Stomach smooth muscle (tissue), 2 donors: Measurements from ENCODE around the gene SHANK3.
A peak's percentile ranks its signal among the peaks of the same experiment; 100 is the strongest.

Source experiments
- H3K27ac ChIP-seq: one replicate; pipeline ENCODE4 v1.7.0; 2013; ENCODE audit warnings: mild to moderate bottlenecking, low read length, inconsistent platforms
- H3K27me3 ChIP-seq, 2 donors: one replicate each; pipeline ENCODE4 v1.7.0; 2013; ENCODE audit warnings: low read length in 2 of 2; ENCODE audit not compliant: insufficient read depth in 2 of 2, control insufficient read depth in 1 of 2
- H3K36me3 ChIP-seq, 2 donors: one replicate each; pipeline ENCODE4 v1.7.0; 2013; ENCODE audit warnings: low read length in 2 of 2; ENCODE audit not compliant: control insufficient read depth in 2 of 2, insufficient read depth in 2 of 2
- H3K4me1 ChIP-seq: one replicate; pipeline ENCODE4 v1.7.0; 2013; ENCODE audit warnings: low read length; ENCODE audit not compliant: control insufficient read depth, insufficient read depth
- H3K4me3 ChIP-seq, 2 donors: one replicate each; pipeline ENCODE4 v1.7.0; 2013; ENCODE audit warnings: low read length in 2 of 2
- H3K9ac ChIP-seq, 2 donors: one replicate each; pipeline ENCODE4 v1.7.0; 2013; ENCODE audit warnings: low read length in 2 of 2, mild to moderate bottlenecking in 1 of 2
- H3K9me3 ChIP-seq, 2 donors: one replicate each; pipeline ENCODE4 v1.7.0; 2013; ENCODE audit warnings: low read length in 2 of 2; ENCODE audit not compliant: control insufficient read depth in 2 of 2
- donor health status: healthy.
- donor health status: Pancreatic carcinoma.

The SHANK3 gene

GRCh38 chr22:50694766-50695420, 22.3 kb downstream of the SHANK3 start:
- Histone ChIP-seq H3K36me3 (no peaks in the 10 kb centered on the region), H3K9ac (no peak overlapping the region), H3K9me3 (no peaks in the 10 kb centered on the region), H3K4me1 (peaks cover 21% of the 10 kb centered on the region), H3K27ac (no peak overlapping the region), H3K27me3 (peaks cover 2 to 3% of the 10 kb centered on the region in 2 donors), H3K4me3 (no peak overlapping the region)

- Histone ChIP-seq H3K27me3 (peaks cover 2 to 3% of the 10 kb centered on the region in 2 donors), H3K9me3 (no peaks in the 10 kb centered on the region), H3K36me3 (no peaks in the 10 kb centered on the region), H3K4me1 (peaks cover 21% of the 10 kb centered on the region), H3K9ac (no peak overlapping the region), H3K27ac (no peak overlapping the region), H3K4me3 (no peak overlapping the region)
These were observed 23.0 kb downstream of the SHANK3 start for GRCh38 chr22:50695421-50696250.

- peak overlapping the region in 1 of 2 donors; percentile 64 for H3K4me3 ChIP-seq
- H3K9me3 ChIP-seq: no peaks in the 10 kb centered on the region
- H3K9ac ChIP-seq: no peak overlapping the region
- H3K27ac ChIP-seq: no peak overlapping the region
- H3K36me3 ChIP-seq: no peaks in the 10 kb centered on the region
- H3K4me1 ChIP-seq: peaks cover 21% of the 10 kb centered on the region
- peaks cover 2 to 3% of the 10 kb centered on the region in 2 donors for H3K27me3 ChIP-seq
These were observed 23.7 kb downstream of the SHANK3 start for GRCh38 chr22:50696251-50696798.

GRCh38 chr22:50696799-50697561, 24.4 kb downstream of the SHANK3 start:
- peak overlapping the region; percentile 57 to 64 for H3K4me3 ChIP-seq
- no peaks in the 10 kb centered on the region for H3K9me3 ChIP-seq
- H3K27me3 ChIP-seq: peaks cover 2 to 3% of the 10 kb centered on the region in 2 donors
- peaks cover 24% of the 10 kb centered on the region for H3K4me1 ChIP-seq
- no peaks in the 10 kb centered on the region for H3K36me3 ChIP-seq
- no peak overlapping the region for H3K27ac ChIP-seq
- no peak overlapping the region for H3K9ac ChIP-seq

- Histone ChIP-seq H3K9ac (peak overlapping the region in 1 of 2 donors; percentile 37), H3K4me1 (peaks cover 24% of the 10 kb centered on the region), H3K27me3 (peaks cover 2 to 3% of the 10 kb centered on the region in 2 donors), H3K4me3 (peak overlapping the region; percentile 31 to 73), H3K9me3 (no peaks in the 10 kb centered on the region), H3K27ac (no peak overlapping the region), H3K36me3 (no peaks in the 10 kb centered on the region)
These were observed 25.3 kb downstream of the SHANK3 start for GRCh38 chr22:50697667-50698506.

GRCh38 chr22:50698546-50698945, 25.9 kb downstream of the SHANK3 start:
- Histone ChIP-seq H3K27ac (no peak overlapping the region), H3K4me3 (no peak overlapping the region), H3K9me3 (no peaks in the 10 kb centered on the region), H3K36me3 (peaks cover 0 to 2% of the 10 kb centered on the region in 2 donors), H3K4me1 (peaks cover 24% of the 10 kb centered on the region), H3K27me3 (peaks cover 2 to 3% of the 10 kb centered on the region in 2 donors), H3K9ac (no peak overlapping the region)

- Histone ChIP-seq H3K4me3 (no peak overlapping the region), H3K9me3 (no peaks in the 10 kb centered on the region), H3K27me3 (peaks cover 2 to 3% of the 10 kb centered on the region in 2 donors), H3K27ac (no peak overlapping the region), H3K36me3 (peaks cover 0 to 2% of the 10 kb centered on the region in 2 donors), H3K4me1 (peaks cover 24% of the 10 kb centered on the region), H3K9ac (no peak overlapping the region)
These were observed 26.6 kb downstream of the SHANK3 start for GRCh38 chr22:50699001-50699755.

- no peak overlapping the region for H3K27ac ChIP-seq
- H3K4me3 ChIP-seq: no peak overlapping the region
- H3K36me3 ChIP-seq: peaks cover 0 to 2% of the 10 kb centered on the region in 2 donors
- H3K9me3 ChIP-seq: no peaks in the 10 kb centered on the region
- no peak overlapping the region for H3K9ac ChIP-seq
- H3K27me3 ChIP-seq: peaks cover 0 to 3% of the 10 kb centered on the region in 2 donors
- peaks cover 24% of the 10 kb centered on the region for H3K4me1 ChIP-seq
These were observed 27.2 kb downstream of the SHANK3 start for GRCh38 chr22:50699756-50700386.

GRCh38 chr22:50700387-50701075, 27.9 kb downstream of the SHANK3 start:
- no peak overlapping the region for H3K9ac ChIP-seq
- no peaks in the 10 kb centered on the region for H3K9me3 ChIP-seq
- H3K27ac ChIP-seq: no peak overlapping the region
- no peak overlapping the region for H3K4me3 ChIP-seq
- H3K36me3 ChIP-seq: peaks cover 0 to 2% of the 10 kb centered on the region in 2 donors
- peaks cover 27% of the 10 kb centered on the region for H3K4me1 ChIP-seq
- H3K27me3 ChIP-seq: peaks cover 0 to 3% of the 10 kb centered on the region in 2 donors
